Activated CD4-positive, alpha-beta T cell treated with anti-CD3 and anti-CD28 coated beads, Interleukin-2, amount 50 U/mL, for 24 hours (primary cell): ENCODE data around the gene P2RX6.
"Not testable (repeated sequence)": the region's sequence is repeated elsewhere in the genome, so short reads cannot be mapped to it uniquely, and the experiment has no call there.

ENCODE experiments used
- DNase-seq, 2 donors: peaks; one replicate each; pipeline ENCODE4 v3.0.0-alpha.2; 2020; ENCODE audit warnings: low read depth in 1 of 2, low spot score in 1 of 2

P2RX6 gene

GRCh38 chr22:20994128-20994901, 20.6 kb upstream of the P2RX6 start:
- no peak for DNase-seq

GRCh38 chr22:20994902-20995241, 20.1 kb upstream of the P2RX6 start:
- DNase-seq, result no peak

- DNase-seq, result no peak
Measured at GRCh38 chr22:20995329-20996030, 19.5 kb upstream of the P2RX6 start.

- no peak for DNase-seq
Measured at GRCh38 chr22:20996031-20996410, 18.9 kb upstream of the P2RX6 start.

- no peak for DNase-seq
Measured at GRCh38 chr22:20996598-20997535, 18.1 kb upstream of the P2RX6 start.

GRCh38 chr22:20997536-20998257, 17.3 kb upstream of the P2RX6 start:
- no peak for DNase-seq

GRCh38 chr22:20998411-20999336, 16.3 kb upstream of the P2RX6 start:
- no peak for DNase-seq

- DNase-seq, result no peak
Measured at GRCh38 chr22:20999350-21000206, 15.4 kb upstream of the P2RX6 start.

GRCh38 chr22:21000207-21000986, 14.6 kb upstream of the P2RX6 start:
- no peak for DNase-seq

- no peak for DNase-seq
Measured at GRCh38 chr22:21000987-21001600, 13.9 kb upstream of the P2RX6 start.

GRCh38 chr22:21001601-21002325, 13.2 kb upstream of the P2RX6 start, which contains the start of gene THAP7:
TSS of gene THAP7 (minus strand) at chr22:21002118. CDS start at chr22:21001911, 207 bp downstream.
- DNase-seq, result peak; percentile 93 to 96

GRCh38 chr22:21003782-21004181, 11.2 kb upstream of the P2RX6 start:
- no peak for DNase-seq

GRCh38 chr22:21009208-21009607, 5.8 kb upstream of the P2RX6 start:
- not testable (repeated sequence) for DNase-seq

- DNase-seq, result no peak
Measured at GRCh38 chr22:21009638-21010425, 5.1 kb upstream of the P2RX6 start.

- DNase-seq, result no peak
Measured at GRCh38 chr22:21010426-21011113, 4.4 kb upstream of the P2RX6 start.
